OCI-LY1 (cell line): Measurements from ENCODE around the gene TP73.

ENCODE experiments used
- H2AFZ ChIP-seq: fragments of 200-600 bp; sonication (generic), shearing (Covaris generic); 2 replicates; pipeline ENCODE4 v1.6.0; 2014; ENCODE audit warnings: antibody characterized with exemption, mild to moderate bottlenecking, low read length
- H3F3A ChIP-seq: fragments of 200-600 bp; sonication (generic), shearing (Covaris generic); 2 replicates; pipeline ENCODE4 v1.6.0; 2014; ENCODE audit warnings: mild to moderate bottlenecking, antibody characterized with exemption, low read length, moderate library complexity; ENCODE audit not compliant: insufficient read depth
- H3K27ac ChIP-seq: fragments of 200-600 bp; sonication (generic); 2 replicates; pipeline ENCODE4 v1.5.1; 2014; ENCODE audit warnings: low read length, mixed run types, mild to moderate bottlenecking, low read depth; ENCODE audit not compliant: poor library complexity, severe bottlenecking
- H3K27me3 ChIP-seq: fragments of 200-600 bp; sonication (generic); 2 replicates; pipeline ENCODE4 v1.6.0; 2014; ENCODE audit warnings: antibody characterized with exemption, mild to moderate bottlenecking, low read length, moderate library complexity; ENCODE audit not compliant: insufficient read depth
- H3K36me3 ChIP-seq: fragments of 200-600 bp; sonication (generic); 2 replicates; pipeline ENCODE4 v1.6.1; 2014; ENCODE audit warnings: mild to moderate bottlenecking, antibody characterized with exemption, low read length, moderate library complexity, mixed read lengths; ENCODE audit not compliant: insufficient read depth
- H3K4me1 ChIP-seq: fragments of 200-600 bp; sonication (generic); 2 replicates; pipeline ENCODE4 v1.5.1; 2014; ENCODE audit warnings: mild to moderate bottlenecking, low read length, moderate library complexity; ENCODE audit not compliant: insufficient read depth, severe bottlenecking
- H3K4me2 ChIP-seq: fragments of 200-600 bp; sonication (generic), shearing (Covaris generic); 2 replicates; pipeline ENCODE4 v1.6.1; 2014; ENCODE audit warnings: low read length
- H3K4me3 ChIP-seq: fragments of 200-600 bp; sonication (generic); 2 replicates; pipeline ENCODE4 v1.5.1; 2014; ENCODE audit warnings: low read length, low read depth, mild to moderate bottlenecking, mixed read lengths; ENCODE audit not compliant: poor library complexity, severe bottlenecking
- H3K79me2 ChIP-seq: fragments of 200-600 bp; shearing (Covaris generic); 2 replicates; pipeline ENCODE4 v1.6.1; 2016; ENCODE audit warnings: mixed run types, low read length, mixed read lengths; ENCODE audit not compliant: insufficient read depth
- H3K9ac ChIP-seq: fragments of 200-600 bp; sonication (generic), shearing (Covaris generic); 2 replicates; pipeline ENCODE4 v1.6.1; 2014; ENCODE audit warnings: mild to moderate bottlenecking, low read length, mixed read lengths
- H3K9me2 ChIP-seq: fragments of 200-600 bp; sonication (generic), shearing (Covaris generic); 2 replicates; pipeline ENCODE4 v1.6.1; 2014; ENCODE audit warnings: low read depth, mild to moderate bottlenecking, low read length, mixed read lengths
- H3K9me3 ChIP-seq: fragments of 200-600 bp; shearing (Covaris generic); 2 replicates; pipeline ENCODE4 v1.6.1; 2014; ENCODE audit warnings: low read length, mixed read lengths
- H4K20me1 ChIP-seq: fragments of 200-600 bp; sonication (generic), shearing (Covaris generic); 2 replicates; pipeline ENCODE4 v1.6.0; 2016; ENCODE audit warnings: mild to moderate bottlenecking, low read length; ENCODE audit not compliant: insufficient read depth
- EZH2 ChIP-seq: fragments of 200-600 bp; sonication (generic), shearing (Covaris generic); IDR thresholded peaks from 2 replicates; pipeline ENCODE4 v1.8.0; 2017; ENCODE audit warnings: borderline replicate concordance, mixed run types, mild to moderate bottlenecking, antibody characterized with exemption, low read length, moderate library complexity, mixed read lengths
- TF ChIP-seq, protein P1 (sequence below): fragments of 200-600 bp; sonication (generic), shearing (Covaris generic); IDR thresholded peaks from 2 replicates; pipeline ENCODE4 v1.5.1; 2017; ENCODE audit warnings: mild to moderate bottlenecking, antibody characterized with exemption, low read length, moderate library complexity, mixed read lengths

TP73 gene

GRCh38 chr1:3662080-3662671, 9.9 kb downstream of the TP73 start:
- Histone ChIP-seq H4K20me1 (no peaks in the 10 kb centered on the region), H3K79me2 (no peaks in the 10 kb centered on the region), H3K9me2 (no peaks in the 10 kb centered on the region), H3K4me3 (no peak overlapping the region), H3K9ac (no peak overlapping the region), H3K27me3 (no peaks in the 10 kb centered on the region), H3K9me3 (no peaks in the 10 kb centered on the region), H3K27ac (no peak overlapping the region), H3K4me1 (peaks cover 31% of the 10 kb centered on the region), H3K4me2 (no peak overlapping the region), H2AFZ (no peak overlapping the region), H3K36me3 (no peaks in the 10 kb centered on the region), H3F3A (no peaks in the 10 kb centered on the region)
- no peak for TF ChIP-seq EZH2
- TF ChIP-seq, protein P1, sequence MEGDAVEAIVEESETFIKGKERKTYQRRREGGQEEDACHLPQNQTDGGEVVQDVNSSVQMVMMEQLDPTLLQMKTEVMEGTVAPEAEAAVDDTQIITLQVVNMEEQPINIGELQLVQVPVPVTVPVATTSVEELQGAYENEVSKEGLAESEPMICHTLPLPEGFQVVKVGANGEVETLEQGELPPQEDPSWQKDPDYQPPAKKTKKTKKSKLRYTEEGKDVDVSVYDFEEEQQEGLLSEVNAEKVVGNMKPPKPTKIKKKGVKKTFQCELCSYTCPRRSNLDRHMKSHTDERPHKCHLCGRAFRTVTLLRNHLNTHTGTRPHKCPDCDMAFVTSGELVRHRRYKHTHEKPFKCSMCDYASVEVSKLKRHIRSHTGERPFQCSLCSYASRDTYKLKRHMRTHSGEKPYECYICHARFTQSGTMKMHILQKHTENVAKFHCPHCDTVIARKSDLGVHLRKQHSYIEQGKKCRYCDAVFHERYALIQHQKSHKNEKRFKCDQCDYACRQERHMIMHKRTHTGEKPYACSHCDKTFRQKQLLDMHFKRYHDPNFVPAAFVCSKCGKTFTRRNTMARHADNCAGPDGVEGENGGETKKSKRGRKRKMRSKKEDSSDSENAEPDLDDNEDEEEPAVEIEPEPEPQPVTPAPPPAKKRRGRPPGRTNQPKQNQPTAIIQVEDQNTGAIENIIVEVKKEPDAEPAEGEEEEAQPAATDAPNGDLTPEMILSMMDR = no peak

- TF ChIP-seq, protein P1 = no peak
- TF ChIP-seq EZH2 = no peak
- Histone ChIP-seq H3K4me1 (peaks cover 39% of the 10 kb centered on the region), H3K4me2 (peak overlapping the region; percentile 40; the same call in 1 of the 2 replicates), H3F3A (no peaks in the 10 kb centered on the region), H3K9me3 (no peaks in the 10 kb centered on the region), H3K79me2 (no peaks in the 10 kb centered on the region), H3K9me2 (no peaks in the 10 kb centered on the region), H3K27me3 (no peaks in the 10 kb centered on the region), H3K27ac (peak overlapping the region; percentile 83), H3K4me3 (no peak overlapping the region), H2AFZ (no peak overlapping the region), H3K36me3 (no peaks in the 10 kb centered on the region), H4K20me1 (no peaks in the 10 kb centered on the region), H3K9ac (peak overlapping the region; percentile 40; the same call in 1 of the 2 replicates)
Measured at GRCh38 chr1:3663999-3664699, 11.8 kb downstream of the TP73 start.

DNA sequence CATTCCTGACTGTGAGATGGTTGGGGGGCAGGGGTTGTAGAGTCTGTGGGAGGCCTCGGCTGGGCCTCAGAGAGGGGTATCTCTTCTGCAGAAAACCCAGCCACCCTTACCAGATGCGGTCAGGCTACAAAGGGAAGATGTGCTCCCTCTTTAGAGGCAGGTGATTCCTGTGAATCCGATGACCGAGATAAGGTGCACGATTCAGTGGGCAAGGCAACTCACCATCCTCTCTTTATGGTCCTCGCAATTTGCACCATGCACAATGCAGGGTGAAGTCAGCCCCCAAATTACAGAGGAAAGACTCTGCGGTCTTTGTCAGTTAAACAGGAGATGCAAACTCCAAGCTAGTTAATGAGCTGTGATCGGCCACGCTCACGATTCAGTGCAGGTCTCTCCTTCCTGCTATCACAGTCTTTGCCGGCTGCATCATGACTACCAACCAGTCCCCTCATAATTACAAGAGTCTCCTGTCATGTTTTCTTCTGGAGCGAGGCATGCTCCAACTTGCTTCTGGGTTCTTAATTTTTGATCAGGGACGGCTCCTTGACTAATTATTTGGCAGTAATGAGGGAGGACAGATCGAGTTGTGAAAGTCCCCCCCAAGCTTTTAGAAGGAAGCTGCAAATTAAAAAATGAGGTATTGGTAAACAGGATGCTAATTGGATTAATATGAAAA, 12.5 kb downstream of the TP73 start:
- H3K9me2 ChIP-seq = no peaks in the 10 kb centered on the region
- peak overlapping the region; percentile 40; the same call in 1 of the 2 replicates for H3K9ac ChIP-seq
- H3K27ac ChIP-seq = peak overlapping the region; percentile 83
- no peaks in the 10 kb centered on the region for H3K79me2 ChIP-seq
- H4K20me1 ChIP-seq = no peaks in the 10 kb centered on the region
- no peaks in the 10 kb centered on the region; the same call in 1 of the 2 replicates for H3K27me3 ChIP-seq
- H2AFZ ChIP-seq = peak overlapping the region; percentile 71; the same call in 1 of the 2 replicates
- peaks cover 39% of the 10 kb centered on the region for H3K4me1 ChIP-seq
- peak overlapping the region; percentile 40 for H3K4me2 ChIP-seq
- H3K36me3 ChIP-seq = no peaks in the 10 kb centered on the region
- no peaks in the 10 kb centered on the region for H3K9me3 ChIP-seq
- TF ChIP-seq, protein P1 = no peak
- no peak for TF ChIP-seq EZH2
- H3F3A ChIP-seq = no peaks in the 10 kb centered on the region
- peak overlapping the region; percentile 2 for H3K4me3 ChIP-seq
